Prostate gland (tissue), 2 donors: ENCODE measurements around the gene TKTL1.
"Not testable (repeated sequence)": the region's sequence is repeated elsewhere in the genome, so short reads cannot be mapped to it uniquely, and the experiment has no call there.

ENCODE experiments used
- CTCF ChIP-seq, 4 experiments: fragments of 200-600 bp in 2 of 4; fragments of 450-650 bp in 2 of 4; sonication (generic) in 2 of 4; IDR thresholded peaks; 1 replicate in 3 of 4; 2 replicates in 1 of 4; pipeline ENCODE4 v1.5.1; 2016 to 2019; ENCODE audit warnings: antibody characterized with exemption in 4 of 4, mild to moderate bottlenecking in 2 of 4, moderate library complexity in 2 of 4
- POLR2AphosphoS5 ChIP-seq: sonication (generic); formaldehyde crosslinking; IDR thresholded peaks from one replicate; pipeline ENCODE4 v1.6.1; 2017; ENCODE audit warnings: antibody characterized with exemption

GRCh38 chrX:154269245-154269644 is 26.4 kb upstream of the TKTL1 start:
- TF ChIP-seq CTCF (IDR thresholded peaks at IDR 0.05); POLR2AphosphoS5: not testable (repeated sequence)
